NCI-H2227 (cell line): ENCODE results near the gene FNDC3B.

Experiments used
- DNase-seq: peaks from one replicate; lab custom pipeline; 2025; ENCODE audit not compliant: unreplicated experiment; lab: John Stamatoyannopoulos, UW

FNDC3B gene

GRCh38 chr3:172410702-172411477 is 371.5 kb downstream of the FNDC3B start:
- DNase-seq: no peak

GRCh38 chr3:172411478-172411947 is 372.1 kb downstream of the FNDC3B start:
- DNase-seq: no peak

GRCh38 chr3:172415323-172415722 is 375.9 kb downstream of the FNDC3B start:
- DNase-seq: no peak

- no peak for DNase-seq
Measured at GRCh38 chr3:172437713-172438112, 398.3 kb downstream of the FNDC3B start.

GRCh38 chr3:172438186-172438585 is 398.8 kb downstream of the FNDC3B start:
- DNase-seq: no peak

GRCh38 chr3:172441581-172441980 is 402.2 kb downstream of the FNDC3B start:
- DNase-seq: no peak

GRCh38 chr3:172442606-172443005 is 403.2 kb downstream of the FNDC3B start:
- no peak for DNase-seq

- DNase-seq: no peak
Measured at GRCh38 chr3:172444821-172445220, 405.4 kb downstream of the FNDC3B start.

- DNase-seq: no peak
Measured at GRCh38 chr3:172446198-172446597, 406.8 kb downstream of the FNDC3B start.

GRCh38 chr3:172447611-172448579 is 408.5 kb downstream of the FNDC3B start, which contains the start of gene GHSR:
Gene GHSR (minus strand): TSS chr3:172448456. CDS start chr3:172448413, 43 bp downstream.
- DNase-seq: no peak

GRCh38 chr3:172448661-172449465 is 409.5 kb downstream of the FNDC3B start:
- DNase-seq: no peak

- DNase-seq: no peak
Measured at GRCh38 chr3:172449466-172450149, 410.2 kb downstream of the FNDC3B start.
